HepG2 (cell line): ENCODE data around the gene ZMIZ2. TPM values are rescaled to one million over a fixed set of nuclear protein-coding genes. Genes with fewer than 3 reads are reported as not detected.

ENCODE experiments used
- FOXJ3 ChIP-seq: sonication (generic); formaldehyde crosslinking; IDR thresholded peaks from 2 replicates; pipeline ENCODE4 v1.4.0; 2020; ENCODE audit warnings: missing genetic modification reagents, mild to moderate bottlenecking, borderline replicate concordance
- GPN1 ChIP-seq: sonication (generic); formaldehyde crosslinking; IDR thresholded peaks from 2 replicates; pipeline ENCODE4 v1.5.1; 2020; ENCODE audit warnings: missing genetic modification reagents, borderline replicate concordance
- HMG20B ChIP-seq: conservative IDR thresholded peaks from 2 replicates; pipeline ENCODE4 v1.6.1; 2016; ENCODE audit warnings: missing genetic modification reagents, missing compliant biosample characterization
- HMGA1 ChIP-seq: sonication (generic); formaldehyde crosslinking; conservative IDR thresholded peaks from 2 replicates; pipeline ENCODE4 v1.4.0; 2020; ENCODE audit warnings: missing genetic modification reagents
- ISL2 ChIP-seq: sonication (generic); formaldehyde crosslinking; IDR thresholded peaks from 2 replicates; pipeline ENCODE4 v1.5.0; 2020; ENCODE audit warnings: missing genetic modification reagents
- MED13 ChIP-seq: sonication (generic); formaldehyde crosslinking; IDR thresholded peaks from 2 replicates; pipeline ENCODE4 v1.5.0; 2020; ENCODE audit warnings: missing genetic modification reagents
- RELA ChIP-seq: sonication (generic); formaldehyde crosslinking; IDR thresholded peaks from 2 replicates; pipeline ENCODE4 v1.4.0; 2020; ENCODE audit warnings: missing genetic modification reagents
- SP140L ChIP-seq: sonication (generic); formaldehyde crosslinking; IDR thresholded peaks from 2 replicates; pipeline ENCODE4 v1.4.0; 2020; ENCODE audit warnings: missing genetic modification reagents, borderline replicate concordance
- ZMYM2 ChIP-seq: sonication (generic); formaldehyde crosslinking; IDR thresholded peaks from 2 replicates; pipeline ENCODE4 v1.8.0; 2022; ENCODE audit warnings: mild to moderate bottlenecking, missing genetic modification reagents
- ZNF709 ChIP-seq: sonication (generic); formaldehyde crosslinking; IDR thresholded peaks from 2 replicates; pipeline ENCODE4 v1.5.0; 2020; ENCODE audit warnings: mild to moderate bottlenecking, missing genetic modification reagents
- ZNF772 ChIP-seq: sonication (generic); formaldehyde crosslinking; IDR thresholded peaks from 2 replicates; pipeline ENCODE4 v1.5.0; 2020; ENCODE audit warnings: mild to moderate bottlenecking, missing genetic modification reagents
- ZSCAN30 ChIP-seq: sonication (generic); formaldehyde crosslinking; IDR thresholded peaks from 2 replicates; pipeline ENCODE4 v1.5.0; 2020; ENCODE audit warnings: mild to moderate bottlenecking, missing genetic modification reagents
- polyA plus RNA-seq, 8 experiments: library from polyadenylated mRNA; depleted of rRNA in 3 of 8; stranded (reverse) in 7 of 8; unstranded in 1 of 8; fragments of >200 nt; fragmentation: Illumina TruSeq in 4 of 8; extraction: Trizol in 4 of 8; gene quantifications; 2 replicates each; pipeline versions ENCODE4 v1.2.1 to v1.2.3, GENCODE V29; 2011 to 2016; ENCODE audit warnings: low read depth in 4 of 8, missing spikeins in 1 of 8, mixed read lengths in 1 of 8; ENCODE audit not compliant: insufficient read depth in 1 of 8
- total RNA-seq, 5 experiments: library from RNA; depleted of rRNA; stranded (reverse); fragments of >200 nt; fragmentation: Illumina TruSeq; extraction: Trizol; gene quantifications; 2 replicates each; pipeline ENCODE4 v1.2.3, GENCODE V29; 2016; ENCODE audit warnings: low read depth in 1 of 5
- TF ChIP-seq, protein P1 (sequence below), 2 experiments: IDR thresholded peaks; 2 replicates each; pipeline ENCODE4 v1.6.1; 2011 to 2012; ENCODE audit warnings: low read length in 2 of 2, borderline replicate concordance in 1 of 2, low read depth in 1 of 2, mild to moderate bottlenecking in 1 of 2, moderate library complexity in 1 of 2
- TF ChIP-seq, protein P2 (sequence below): sonication (generic); formaldehyde crosslinking; conservative IDR thresholded peaks from 2 replicates; pipeline ENCODE4 v1.8.1; 2023; ENCODE audit warnings: missing genetic modification reagents
- TF ChIP-seq, protein P3 (sequence below): IDR thresholded peaks from 2 replicates; pipeline ENCODE4 v1.6.1; 2016; ENCODE audit warnings: missing compliant biosample characterization, missing genetic modification reagents, borderline replicate concordance
- TF ChIP-seq, protein P4 (sequence below): sonication (generic); formaldehyde crosslinking; IDR thresholded peaks from 2 replicates; pipeline ENCODE4 v1.4.0; 2020; ENCODE audit warnings: missing genetic modification reagents

Gene ZMIZ2
- total and polyA plus RNA-seq, 2 of the 13 experiments (the other 11 are each of a cell fraction or from before 2014, with no cell fraction given), result 4.9 to 7.9 TPM

DNA sequence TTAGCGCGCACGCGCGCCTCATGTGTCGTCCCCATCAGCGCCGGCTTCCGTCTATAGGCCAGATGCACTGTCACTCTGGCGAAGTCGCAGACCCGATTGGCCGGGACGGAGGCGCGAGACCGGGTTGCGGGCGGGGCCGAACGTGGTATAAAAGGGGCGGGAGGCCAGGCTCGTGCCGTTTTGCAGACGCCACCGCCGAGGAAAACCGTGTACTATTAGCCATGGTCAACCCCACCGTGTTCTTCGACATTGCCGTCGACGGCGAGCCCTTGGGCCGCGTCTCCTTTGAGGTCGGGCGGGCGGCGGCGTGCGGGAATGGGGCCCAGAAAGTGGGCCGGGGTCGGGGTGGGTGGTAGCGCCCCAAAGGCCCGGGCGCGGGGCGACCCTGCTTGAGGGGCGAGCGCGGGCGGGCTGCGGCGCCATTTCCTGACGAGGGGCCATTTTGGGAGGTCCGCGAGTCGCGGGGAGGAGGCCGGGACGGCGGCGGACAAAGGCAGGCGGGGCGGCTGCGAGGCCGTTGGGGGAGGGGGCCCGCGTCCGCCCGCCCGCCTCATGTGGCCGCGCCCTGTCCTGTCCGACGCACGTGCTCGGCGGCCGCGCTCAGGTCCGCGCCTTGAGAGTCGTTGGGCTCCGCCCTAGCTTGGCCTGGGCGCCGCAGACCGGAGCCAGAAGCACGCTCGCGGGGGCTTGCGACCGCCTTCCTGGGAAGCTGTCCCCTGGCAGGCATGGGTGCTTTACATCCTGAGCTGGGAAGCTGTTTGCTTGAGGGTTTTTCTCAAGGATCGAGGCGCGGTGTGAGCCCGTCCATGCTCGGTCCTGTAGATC lies 48.1 kb downstream of the ZMIZ2 start, which contains the start of gene PPIA (continued):
- TF ChIP-seq, protein P1, sequence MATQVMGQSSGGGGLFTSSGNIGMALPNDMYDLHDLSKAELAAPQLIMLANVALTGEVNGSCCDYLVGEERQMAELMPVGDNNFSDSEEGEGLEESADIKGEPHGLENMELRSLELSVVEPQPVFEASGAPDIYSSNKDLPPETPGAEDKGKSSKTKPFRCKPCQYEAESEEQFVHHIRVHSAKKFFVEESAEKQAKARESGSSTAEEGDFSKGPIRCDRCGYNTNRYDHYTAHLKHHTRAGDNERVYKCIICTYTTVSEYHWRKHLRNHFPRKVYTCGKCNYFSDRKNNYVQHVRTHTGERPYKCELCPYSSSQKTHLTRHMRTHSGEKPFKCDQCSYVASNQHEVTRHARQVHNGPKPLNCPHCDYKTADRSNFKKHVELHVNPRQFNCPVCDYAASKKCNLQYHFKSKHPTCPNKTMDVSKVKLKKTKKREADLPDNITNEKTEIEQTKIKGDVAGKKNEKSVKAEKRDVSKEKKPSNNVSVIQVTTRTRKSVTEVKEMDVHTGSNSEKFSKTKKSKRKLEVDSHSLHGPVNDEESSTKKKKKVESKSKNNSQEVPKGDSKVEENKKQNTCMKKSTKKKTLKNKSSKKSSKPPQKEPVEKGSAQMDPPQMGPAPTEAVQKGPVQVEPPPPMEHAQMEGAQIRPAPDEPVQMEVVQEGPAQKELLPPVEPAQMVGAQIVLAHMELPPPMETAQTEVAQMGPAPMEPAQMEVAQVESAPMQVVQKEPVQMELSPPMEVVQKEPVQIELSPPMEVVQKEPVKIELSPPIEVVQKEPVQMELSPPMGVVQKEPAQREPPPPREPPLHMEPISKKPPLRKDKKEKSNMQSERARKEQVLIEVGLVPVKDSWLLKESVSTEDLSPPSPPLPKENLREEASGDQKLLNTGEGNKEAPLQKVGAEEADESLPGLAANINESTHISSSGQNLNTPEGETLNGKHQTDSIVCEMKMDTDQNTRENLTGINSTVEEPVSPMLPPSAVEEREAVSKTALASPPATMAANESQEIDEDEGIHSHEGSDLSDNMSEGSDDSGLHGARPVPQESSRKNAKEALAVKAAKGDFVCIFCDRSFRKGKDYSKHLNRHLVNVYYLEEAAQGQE (IDR thresholded peaks at IDR 0.05; ENCODE audit: borderline replicate concordance in 1 of 2, low read depth in 1 of 2, low read length in 2 of 2), result no peak; a peak in 1 of 4 replicates
- TF ChIP-seq, protein P2, sequence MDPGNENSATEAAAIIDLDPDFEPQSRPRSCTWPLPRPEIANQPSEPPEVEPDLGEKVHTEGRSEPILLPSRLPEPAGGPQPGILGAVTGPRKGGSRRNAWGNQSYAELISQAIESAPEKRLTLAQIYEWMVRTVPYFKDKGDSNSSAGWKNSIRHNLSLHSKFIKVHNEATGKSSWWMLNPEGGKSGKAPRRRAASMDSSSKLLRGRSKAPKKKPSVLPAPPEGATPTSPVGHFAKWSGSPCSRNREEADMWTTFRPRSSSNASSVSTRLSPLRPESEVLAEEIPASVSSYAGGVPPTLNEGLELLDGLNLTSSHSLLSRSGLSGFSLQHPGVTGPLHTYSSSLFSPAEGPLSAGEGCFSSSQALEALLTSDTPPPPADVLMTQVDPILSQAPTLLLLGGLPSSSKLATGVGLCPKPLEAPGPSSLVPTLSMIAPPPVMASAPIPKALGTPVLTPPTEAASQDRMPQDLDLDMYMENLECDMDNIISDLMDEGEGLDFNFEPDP (CRISPR knock-in tag), result 0 out of 2 replicates have a peak, but pooled peaks have one; percentile 56
- TF ChIP-seq ZMYM2 (CRISPR knock-in tag) (no peak), FOXJ3 (no peak), MED13 (CRISPR knock-in tag) (peak; percentile 80; the same call in 1 of the 2 replicates), ZNF772 (CRISPR knock-in tag) (no peak), ISL2 (CRISPR knock-in tag) (peak; percentile 70), SP140L (CRISPR knock-in tag) (0 out of 2 replicates have a peak, but pooled peaks have one; percentile 22), HMGA1 (no peak), GPN1 (CRISPR knock-in tag) (no peak), RELA (no peak), HMG20B (0 out of 2 replicates have a peak, but pooled peaks have one; percentile 20), ZSCAN30 (CRISPR knock-in tag) (0 out of 2 replicates have a peak, but pooled peaks have one; percentile 48), ZNF709 (CRISPR knock-in tag) (peak; percentile 82)
- TF ChIP-seq, protein P3, sequence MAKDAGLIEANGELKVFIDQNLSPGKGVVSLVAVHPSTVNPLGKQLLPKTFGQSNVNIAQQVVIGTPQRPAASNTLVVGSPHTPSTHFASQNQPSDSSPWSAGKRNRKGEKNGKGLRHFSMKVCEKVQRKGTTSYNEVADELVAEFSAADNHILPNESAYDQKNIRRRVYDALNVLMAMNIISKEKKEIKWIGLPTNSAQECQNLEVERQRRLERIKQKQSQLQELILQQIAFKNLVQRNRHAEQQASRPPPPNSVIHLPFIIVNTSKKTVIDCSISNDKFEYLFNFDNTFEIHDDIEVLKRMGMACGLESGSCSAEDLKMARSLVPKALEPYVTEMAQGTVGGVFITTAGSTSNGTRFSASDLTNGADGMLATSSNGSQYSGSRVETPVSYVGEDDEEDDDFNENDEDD (CRISPR knock-in tag), result peak; percentile 70
- TF ChIP-seq, protein P4, sequence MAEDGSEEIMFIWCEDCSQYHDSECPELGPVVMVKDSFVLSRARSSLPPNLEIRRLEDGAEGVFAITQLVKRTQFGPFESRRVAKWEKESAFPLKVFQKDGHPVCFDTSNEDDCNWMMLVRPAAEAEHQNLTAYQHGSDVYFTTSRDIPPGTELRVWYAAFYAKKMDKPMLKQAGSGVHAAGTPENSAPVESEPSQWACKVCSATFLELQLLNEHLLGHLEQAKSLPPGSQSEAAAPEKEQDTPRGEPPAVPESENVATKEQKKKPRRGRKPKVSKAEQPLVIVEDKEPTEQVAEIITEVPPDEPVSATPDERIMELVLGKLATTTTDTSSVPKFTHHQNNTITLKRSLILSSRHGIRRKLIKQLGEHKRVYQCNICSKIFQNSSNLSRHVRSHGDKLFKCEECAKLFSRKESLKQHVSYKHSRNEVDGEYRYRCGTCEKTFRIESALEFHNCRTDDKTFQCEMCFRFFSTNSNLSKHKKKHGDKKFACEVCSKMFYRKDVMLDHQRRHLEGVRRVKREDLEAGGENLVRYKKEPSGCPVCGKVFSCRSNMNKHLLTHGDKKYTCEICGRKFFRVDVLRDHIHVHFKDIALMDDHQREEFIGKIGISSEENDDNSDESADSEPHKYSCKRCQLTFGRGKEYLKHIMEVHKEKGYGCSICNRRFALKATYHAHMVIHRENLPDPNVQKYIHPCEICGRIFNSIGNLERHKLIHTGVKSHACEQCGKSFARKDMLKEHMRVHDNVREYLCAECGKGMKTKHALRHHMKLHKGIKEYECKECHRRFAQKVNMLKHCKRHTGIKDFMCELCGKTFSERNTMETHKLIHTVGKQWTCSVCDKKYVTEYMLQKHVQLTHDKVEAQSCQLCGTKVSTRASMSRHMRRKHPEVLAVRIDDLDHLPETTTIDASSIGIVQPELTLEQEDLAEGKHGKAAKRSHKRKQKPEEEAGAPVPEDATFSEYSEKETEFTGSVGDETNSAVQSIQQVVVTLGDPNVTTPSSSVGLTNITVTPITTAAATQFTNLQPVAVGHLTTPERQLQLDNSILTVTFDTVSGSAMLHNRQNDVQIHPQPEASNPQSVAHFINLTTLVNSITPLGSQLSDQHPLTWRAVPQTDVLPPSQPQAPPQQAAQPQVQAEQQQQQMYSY (CRISPR knock-in tag), result no peak
